ENCODE results near the gene ATP6V1F. TPM values are rescaled to one million over a fixed set of nuclear protein-coding genes. Genes with fewer than 3 reads are reported as not detected.

Gene ATP6V1F
- total RNA-seq, 1 donor from 2014 or later = 119 TPM

DNA sequence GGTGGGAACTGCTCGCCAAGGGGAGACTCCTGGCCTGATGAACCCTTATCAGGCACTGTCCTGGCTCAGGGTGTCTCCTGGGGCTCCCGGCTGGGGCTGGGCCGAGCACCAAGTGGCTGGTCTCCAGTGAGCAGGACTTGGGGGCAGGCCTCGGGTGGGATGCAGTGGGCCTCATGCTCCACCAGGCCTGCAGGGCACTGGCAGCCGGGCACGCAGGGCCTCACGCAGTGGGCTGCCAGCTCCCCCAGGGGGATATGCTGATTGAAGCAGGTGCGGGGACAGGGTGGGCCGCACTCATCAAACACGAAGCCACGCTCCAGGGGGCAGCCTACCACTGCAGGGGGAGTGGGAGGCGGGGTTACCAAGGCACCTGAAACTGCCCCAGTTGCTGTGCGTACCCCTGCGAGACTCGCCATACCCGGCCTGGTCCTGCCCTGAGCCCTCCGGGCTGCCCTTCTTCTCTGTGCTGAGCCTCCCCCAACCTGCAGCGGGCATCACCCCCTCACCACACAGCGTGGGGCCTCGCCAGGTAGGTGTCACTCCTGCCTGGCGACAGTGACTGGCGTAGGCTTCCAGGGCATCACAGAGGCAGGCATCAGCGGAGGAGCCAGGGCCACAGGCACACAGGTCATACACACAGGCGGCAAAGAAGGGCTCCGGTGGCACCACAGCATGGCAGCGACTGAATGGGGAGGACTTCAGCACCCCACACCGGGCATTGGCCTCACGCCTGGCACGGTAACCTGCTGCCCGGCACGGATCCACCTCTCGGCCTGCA, 14.5 kb downstream of the ATP6V1F start:
- no peak for DNase-seq (ENCODE audit: extremely low spot score in 2 of 2)
- Histone ChIP-seq H3K4me1 (no peaks in the 10 kb centered on the region), H3K36me3 (no peaks in the 10 kb centered on the region), H3K9me3 (no peaks in the 10 kb centered on the region), H3K4me3 (no peak overlapping the region), H3K27ac (no peak overlapping the region), H3K27me3 (no peaks in the 10 kb centered on the region)
- no peak for TF ChIP-seq POLR2AphosphoS5 (IDR thresholded peaks at IDR 0.05; ENCODE audit: insufficient read depth in 1 of 2, low read depth in 1 of 2)
- TF ChIP-seq POLR2A (IDR thresholded peaks at IDR 0.05) = no peak
- TF ChIP-seq, protein P1, sequence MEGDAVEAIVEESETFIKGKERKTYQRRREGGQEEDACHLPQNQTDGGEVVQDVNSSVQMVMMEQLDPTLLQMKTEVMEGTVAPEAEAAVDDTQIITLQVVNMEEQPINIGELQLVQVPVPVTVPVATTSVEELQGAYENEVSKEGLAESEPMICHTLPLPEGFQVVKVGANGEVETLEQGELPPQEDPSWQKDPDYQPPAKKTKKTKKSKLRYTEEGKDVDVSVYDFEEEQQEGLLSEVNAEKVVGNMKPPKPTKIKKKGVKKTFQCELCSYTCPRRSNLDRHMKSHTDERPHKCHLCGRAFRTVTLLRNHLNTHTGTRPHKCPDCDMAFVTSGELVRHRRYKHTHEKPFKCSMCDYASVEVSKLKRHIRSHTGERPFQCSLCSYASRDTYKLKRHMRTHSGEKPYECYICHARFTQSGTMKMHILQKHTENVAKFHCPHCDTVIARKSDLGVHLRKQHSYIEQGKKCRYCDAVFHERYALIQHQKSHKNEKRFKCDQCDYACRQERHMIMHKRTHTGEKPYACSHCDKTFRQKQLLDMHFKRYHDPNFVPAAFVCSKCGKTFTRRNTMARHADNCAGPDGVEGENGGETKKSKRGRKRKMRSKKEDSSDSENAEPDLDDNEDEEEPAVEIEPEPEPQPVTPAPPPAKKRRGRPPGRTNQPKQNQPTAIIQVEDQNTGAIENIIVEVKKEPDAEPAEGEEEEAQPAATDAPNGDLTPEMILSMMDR (IDR thresholded peaks at IDR 0.05) = no peak
- intact Hi-C loops (cut with DNase I) = loop anchor here (10.0 kb wide), 1 partner anchor 262 kb away; no protein-coding TSS in a partner anchor

DNA sequence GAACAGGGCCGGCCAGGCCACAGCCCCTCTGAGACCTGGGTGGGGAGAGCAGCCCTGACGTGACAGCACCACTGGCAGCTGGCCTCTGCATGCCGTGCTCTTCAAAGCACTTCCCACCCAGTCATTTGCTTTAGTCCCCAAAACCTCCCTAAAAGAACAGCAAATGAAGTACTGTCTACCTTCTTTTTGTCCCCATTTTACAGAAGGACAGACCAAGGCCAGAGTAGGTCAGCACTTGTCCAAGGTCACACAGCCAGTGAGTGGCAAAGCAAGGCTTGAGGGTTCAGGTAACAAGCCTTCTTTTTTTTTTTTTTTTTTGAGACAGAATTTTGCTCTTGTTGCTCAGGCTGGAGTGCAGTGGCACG, 15.1 kb downstream of the ATP6V1F start:
- no peaks in the 10 kb centered on the region for H3K9me3 ChIP-seq
- intact Hi-C loops (cut with DNase I) = loop anchor here (10.0 kb wide), 1 partner anchor 263 kb away; no protein-coding TSS in a partner anchor
- H3K36me3 ChIP-seq = no peaks in the 10 kb centered on the region
- no peaks in the 10 kb centered on the region for H3K27me3 ChIP-seq
- TF ChIP-seq, protein P1 (IDR thresholded peaks at IDR 0.05) = no peak
- TF ChIP-seq POLR2AphosphoS5 (IDR thresholded peaks at IDR 0.05; ENCODE audit: insufficient read depth in 1 of 2, low read depth in 1 of 2) (no peak), POLR2A (IDR thresholded peaks at IDR 0.05) (no peak)
- H3K4me1 ChIP-seq = no peaks in the 10 kb centered on the region
- H3K4me3 ChIP-seq = no peak overlapping the region
- no peak overlapping the region for H3K27ac ChIP-seq
- no peak for DNase-seq (ENCODE audit: extremely low spot score in 2 of 2)

DNA sequence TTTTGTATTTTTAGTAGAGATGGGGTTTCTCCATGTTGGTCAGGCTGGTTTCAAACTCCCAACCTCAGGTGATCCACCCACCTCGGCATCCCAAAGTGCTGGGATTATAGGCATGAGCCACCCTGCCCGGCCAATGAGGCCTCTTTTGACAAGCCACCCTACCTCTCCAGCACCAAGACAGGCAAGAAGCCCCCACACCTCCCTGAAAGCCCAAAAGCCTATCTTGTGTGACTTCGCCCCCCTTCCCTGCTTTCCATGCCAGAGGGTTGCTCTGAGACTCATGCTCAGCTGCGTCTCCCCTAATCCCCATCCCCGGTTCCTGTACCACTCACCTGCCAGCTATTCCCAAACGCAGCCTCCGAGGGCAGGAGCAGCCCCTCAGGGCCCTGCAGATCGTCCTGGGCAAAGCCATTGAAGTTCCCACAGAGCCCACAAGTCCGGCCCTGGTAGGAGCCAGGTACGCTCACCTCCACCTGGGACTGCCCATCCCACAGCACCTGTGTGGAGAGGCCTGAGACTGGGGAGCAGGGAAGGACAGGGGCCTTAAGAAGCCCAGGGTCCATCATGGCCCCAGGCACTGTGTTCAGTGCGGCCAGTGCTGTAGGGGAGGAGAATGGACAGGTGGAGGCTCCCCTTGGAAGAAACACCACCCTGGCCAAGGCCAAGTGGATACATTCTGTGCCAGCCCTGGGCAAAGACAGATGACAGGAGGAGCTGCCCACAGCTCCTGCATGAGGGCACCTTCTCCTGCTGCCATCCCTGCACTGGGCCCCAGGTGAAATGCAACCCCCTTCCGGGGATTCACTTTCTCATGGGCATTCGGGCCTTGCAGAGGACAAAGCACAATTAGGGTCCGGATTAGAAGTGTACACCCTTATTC, 15.8 kb downstream of the ATP6V1F start:
- no peak for DNase-seq (ENCODE audit: extremely low spot score in 2 of 2)
- no peaks in the 10 kb centered on the region for H3K36me3 ChIP-seq

DNA sequence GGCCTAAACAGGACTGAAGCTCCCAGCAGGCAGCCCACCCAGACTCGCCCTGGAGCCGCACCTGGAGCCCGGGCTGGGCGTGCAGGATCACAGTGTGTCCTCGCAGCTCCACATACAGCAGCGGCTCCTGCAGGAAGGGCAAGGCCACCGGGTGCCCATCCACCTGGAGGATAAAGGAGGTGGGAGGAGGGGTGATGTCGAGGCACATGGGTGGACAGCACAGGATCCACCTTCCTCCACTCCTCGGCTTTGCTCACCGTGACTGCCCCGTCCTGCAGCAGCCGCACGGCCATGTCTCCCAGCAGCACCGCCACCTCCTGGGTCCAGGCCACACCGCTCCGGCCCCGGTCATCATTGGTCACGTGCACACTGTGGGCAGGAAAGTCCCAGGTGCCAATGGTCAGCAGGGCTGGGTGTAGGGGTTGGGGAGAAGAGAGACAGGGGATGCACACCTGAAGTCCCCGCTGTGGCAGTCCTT, 16.8 kb downstream of the ATP6V1F start:
- Histone ChIP-seq H3K27me3 (no peaks in the 10 kb centered on the region), H3K9me3 (no peaks in the 10 kb centered on the region), H3K4me3 (no peak overlapping the region), H3K4me1 (no peaks in the 10 kb centered on the region), H3K36me3 (no peaks in the 10 kb centered on the region), H3K27ac (no peak overlapping the region)
- TF ChIP-seq, protein P1 (IDR thresholded peaks at IDR 0.05) = no peak
- TF ChIP-seq POLR2A (IDR thresholded peaks at IDR 0.05) (no peak), POLR2AphosphoS5 (IDR thresholded peaks at IDR 0.05; ENCODE audit: insufficient read depth in 1 of 2, low read depth in 1 of 2) (no peak)
- intact Hi-C loops (cut with DNase I) = loop anchor here (10.0 kb wide), 1 partner anchor 265 kb away; no protein-coding TSS in a partner anchor
- no peak for DNase-seq (ENCODE audit: extremely low spot score in 2 of 2)

More for the DNA sequence above, 15.8 kb downstream of the ATP6V1F start:
- Histone ChIP-seq H3K9me3 (no peaks in the 10 kb centered on the region), H3K27me3 (no peaks in the 10 kb centered on the region), H3K27ac (no peak overlapping the region), H3K4me1 (no peaks in the 10 kb centered on the region), H3K4me3 (no peak overlapping the region)
- no peak for TF ChIP-seq POLR2AphosphoS5 (IDR thresholded peaks at IDR 0.05; ENCODE audit: insufficient read depth in 1 of 2, low read depth in 1 of 2)
- no peak for TF ChIP-seq POLR2A (IDR thresholded peaks at IDR 0.05)
- TF ChIP-seq, protein P1 (IDR thresholded peaks at IDR 0.05) = no peak
- intact Hi-C loops (cut with DNase I) = loop anchor here (10.0 kb wide), 1 partner anchor 264 kb away; no protein-coding TSS in a partner anchor
